ENCODE data around the gene PRIM1. TPM values are rescaled to one million over a fixed set of nuclear protein-coding genes. Genes with fewer than 3 reads are reported as not detected.

The PRIM1 gene
- polyA plus RNA-seq, 1 donor (not counting 4 experiments of a cell fraction or from before 2014, with no cell fraction given), result 12.0 TPM

DNA sequence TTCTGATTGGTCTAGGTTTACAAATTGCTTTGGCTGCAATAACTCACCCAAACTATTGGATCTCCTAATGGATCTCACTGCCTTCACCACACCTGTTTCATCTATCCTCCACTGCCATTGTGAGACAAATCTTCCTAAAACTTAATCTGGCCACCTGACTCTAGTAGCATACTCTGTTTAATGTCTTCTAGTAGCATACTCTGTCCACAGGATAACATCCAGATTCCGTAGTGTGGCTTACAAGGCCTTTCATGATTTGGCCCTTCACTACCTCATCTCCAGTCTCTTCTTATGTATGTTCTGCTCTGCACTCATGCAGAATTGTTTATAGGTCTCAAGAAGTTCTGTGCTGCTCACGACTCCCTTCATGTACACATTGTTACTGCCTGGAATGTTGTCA is 21.0 kb upstream of the PRIM1 start:
- FAIRE-seq, result no peak

DNA sequence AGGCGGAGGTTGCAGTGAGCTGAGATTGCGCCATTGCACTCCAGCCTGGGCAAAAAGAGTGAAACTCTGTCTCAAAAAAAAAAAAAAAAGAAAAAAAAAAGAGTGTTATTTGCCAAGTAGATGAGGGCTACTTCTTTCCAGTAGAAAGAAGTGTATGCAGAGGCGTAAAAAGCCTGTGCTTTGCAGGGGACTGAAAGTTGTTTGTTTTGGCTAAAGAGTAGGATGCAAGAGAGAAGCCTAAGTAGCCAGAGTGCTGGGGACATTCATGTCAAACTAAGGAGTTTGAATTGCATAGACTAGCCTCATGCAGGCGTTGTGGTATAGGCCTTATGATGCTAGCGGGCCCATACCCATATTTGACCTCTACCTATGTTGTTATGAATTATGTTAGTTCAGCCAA is 20.5 kb upstream of the PRIM1 start:
- no peak overlapping the region for H3K27ac ChIP-seq (ENCODE audit: control insufficient read depth, insufficient read depth, low read length)
- H3K9ac ChIP-seq (ENCODE audit: control insufficient read depth, extremely low read depth, insufficient read depth, low read length), result no peak overlapping the region
- no peaks in the 10 kb centered on the region for H3K79me2 ChIP-seq (ENCODE audit: control insufficient read depth, insufficient read depth, low read length)
- H3K9me1 ChIP-seq (ENCODE audit: control insufficient read depth, extremely low read depth, insufficient read depth, low read length), result no peaks in the 10 kb centered on the region
- H3K27me3 ChIP-seq (ENCODE audit: control insufficient read depth, extremely low read depth, insufficient read depth, low read length), result no peaks in the 10 kb centered on the region
- H4K20me1 ChIP-seq (ENCODE audit: control insufficient read depth, extremely low read depth, insufficient read depth, low read length), result no peaks in the 10 kb centered on the region
- H3K4me1 ChIP-seq (ENCODE audit: control insufficient read depth, extremely low read depth, insufficient read depth, low read length), result no peaks in the 10 kb centered on the region
- H3K4me2 ChIP-seq (ENCODE audit: control insufficient read depth, extremely low read depth, insufficient read depth, low read depth, low read length), result no peak overlapping the region
- no peaks in the 10 kb centered on the region for H3K9me3 ChIP-seq (ENCODE audit: control insufficient read depth, low read depth, low read length)
- no peaks in the 10 kb centered on the region for H3K36me3 ChIP-seq (ENCODE audit: control insufficient read depth in 2 of 2, extremely low read depth in 1 of 2, insufficient read depth in 2 of 2, low read length in 2 of 2)
- DNase-seq (ENCODE audit: low read depth, low spot score) (no peak), FAIRE-seq (no peak)
- H2AFZ ChIP-seq (ENCODE audit: control insufficient read depth, low read length), result no peak overlapping the region
- dilution Hi-C loops (cut with MboI; ENCODE audit: extremely low pct_ligation_motif_present, low sequenced_read_pairs), result no loop called here
- no peak overlapping the region for H3K4me3 ChIP-seq (ENCODE audit: control insufficient read depth in 2 of 3, extremely low read depth in 1 of 3, insufficient read depth in 2 of 3, low read depth in 1 of 3, low read length in 3 of 3)
- TF ChIP-seq EZH2 (IDR thresholded peaks at IDR 0.05; ENCODE audit: low read length), result no peak
- TF ChIP-seq, protein P1, sequence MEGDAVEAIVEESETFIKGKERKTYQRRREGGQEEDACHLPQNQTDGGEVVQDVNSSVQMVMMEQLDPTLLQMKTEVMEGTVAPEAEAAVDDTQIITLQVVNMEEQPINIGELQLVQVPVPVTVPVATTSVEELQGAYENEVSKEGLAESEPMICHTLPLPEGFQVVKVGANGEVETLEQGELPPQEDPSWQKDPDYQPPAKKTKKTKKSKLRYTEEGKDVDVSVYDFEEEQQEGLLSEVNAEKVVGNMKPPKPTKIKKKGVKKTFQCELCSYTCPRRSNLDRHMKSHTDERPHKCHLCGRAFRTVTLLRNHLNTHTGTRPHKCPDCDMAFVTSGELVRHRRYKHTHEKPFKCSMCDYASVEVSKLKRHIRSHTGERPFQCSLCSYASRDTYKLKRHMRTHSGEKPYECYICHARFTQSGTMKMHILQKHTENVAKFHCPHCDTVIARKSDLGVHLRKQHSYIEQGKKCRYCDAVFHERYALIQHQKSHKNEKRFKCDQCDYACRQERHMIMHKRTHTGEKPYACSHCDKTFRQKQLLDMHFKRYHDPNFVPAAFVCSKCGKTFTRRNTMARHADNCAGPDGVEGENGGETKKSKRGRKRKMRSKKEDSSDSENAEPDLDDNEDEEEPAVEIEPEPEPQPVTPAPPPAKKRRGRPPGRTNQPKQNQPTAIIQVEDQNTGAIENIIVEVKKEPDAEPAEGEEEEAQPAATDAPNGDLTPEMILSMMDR (optimal IDR thresholded peaks at IDR 0.05 in 1 of 3, IDR thresholded peaks at IDR 0.05 in 1 of 3, conservative IDR thresholded peaks at IDR 0.05 in 1 of 3; ENCODE audit: extremely low read depth in 1 of 3, insufficient read depth in 2 of 3, low read length in 3 of 3), result no peak

More for the DNA sequence above, 21.0 kb upstream of the PRIM1 start:
- Histone ChIP-seq H3K9me1 (ENCODE audit: control insufficient read depth, extremely low read depth, insufficient read depth, low read length) (no peaks in the 10 kb centered on the region), H3K27me3 (ENCODE audit: control insufficient read depth, extremely low read depth, insufficient read depth, low read length) (no peaks in the 10 kb centered on the region), H3K4me1 (ENCODE audit: control insufficient read depth, extremely low read depth, insufficient read depth, low read length) (no peaks in the 10 kb centered on the region), H3K9me3 (ENCODE audit: control insufficient read depth, low read depth, low read length) (no peaks in the 10 kb centered on the region), H3K9ac (ENCODE audit: control insufficient read depth, extremely low read depth, insufficient read depth, low read length) (no peak overlapping the region), H3K27ac (ENCODE audit: control insufficient read depth, insufficient read depth, low read length) (no peak overlapping the region), H4K20me1 (ENCODE audit: control insufficient read depth, extremely low read depth, insufficient read depth, low read length) (no peaks in the 10 kb centered on the region), H3K36me3 (ENCODE audit: control insufficient read depth in 2 of 2, extremely low read depth in 1 of 2, insufficient read depth in 2 of 2, low read length in 2 of 2) (no peaks in the 10 kb centered on the region), H3K4me3 (ENCODE audit: control insufficient read depth in 2 of 3, extremely low read depth in 1 of 3, insufficient read depth in 2 of 3, low read depth in 1 of 3, low read length in 3 of 3) (no peak overlapping the region), H3K79me2 (ENCODE audit: control insufficient read depth, insufficient read depth, low read length) (no peaks in the 10 kb centered on the region), H2AFZ (ENCODE audit: control insufficient read depth, low read length) (no peak overlapping the region), H3K4me2 (ENCODE audit: control insufficient read depth, extremely low read depth, insufficient read depth, low read depth, low read length) (no peak overlapping the region)
- no peak for DNase-seq (ENCODE audit: low read depth, low spot score)
- dilution Hi-C loops (cut with MboI; ENCODE audit: extremely low pct_ligation_motif_present, low sequenced_read_pairs), result no loop called here
- TF ChIP-seq EZH2 (IDR thresholded peaks at IDR 0.05; ENCODE audit: low read length), result no peak
- TF ChIP-seq, protein P1 (optimal IDR thresholded peaks at IDR 0.05 in 1 of 3, IDR thresholded peaks at IDR 0.05 in 1 of 3, conservative IDR thresholded peaks at IDR 0.05 in 1 of 3; ENCODE audit: extremely low read depth in 1 of 3, insufficient read depth in 2 of 3, low read length in 3 of 3), result no peak

Measured in keratinocyte (primary cell).